Measurements from ENCODE around the gene VPS29.

Gene VPS29

GRCh38 chr12:110538869-110539622, 37.1 kb upstream of the VPS29 start:
- H3K36me3 Mint-ChIP-seq (ENCODE audit: low read depth) = peaks cover 28% of the 10 kb centered on the region
- TF ChIP-seq CTCF (IDR thresholded peaks at IDR 0.05) = no peak
- H3K27me3 Mint-ChIP-seq (ENCODE audit: low read depth, poor library complexity) = no peaks in the 10 kb centered on the region
- H3K4me1 Mint-ChIP-seq = peaks cover 13% of the 10 kb centered on the region
- DNase-seq = no peak
- H3K9me3 Mint-ChIP-seq = no peaks in the 10 kb centered on the region
- H3K27ac Mint-ChIP-seq = no peak overlapping the region
- H3K4me3 Mint-ChIP-seq = no peak overlapping the region

- Mint-ChIP-seq H3K27me3 (ENCODE audit: low read depth, poor library complexity) (no peaks in the 10 kb centered on the region), H3K9me3 (no peaks in the 10 kb centered on the region), H3K27ac (peak overlapping the region; percentile 61), H3K36me3 (ENCODE audit: low read depth) (peaks cover 19% of the 10 kb centered on the region), H3K4me1 (peaks cover 4% of the 10 kb centered on the region), H3K4me3 (no peak overlapping the region)
- no peak for DNase-seq
- TF ChIP-seq CTCF (IDR thresholded peaks at IDR 0.05) = no peak
Observed at GRCh38 chr12:110537605-110538409, 35.9 kb upstream of the VPS29 start.

GRCh38 chr12:110536834-110537604, 35.1 kb upstream of the VPS29 start:
- TF ChIP-seq CTCF (IDR thresholded peaks at IDR 0.05) = no peak
- Mint-ChIP-seq H3K4me3 (no peak overlapping the region), H3K27ac (peak overlapping the region; percentile 30), H3K9me3 (no peaks in the 10 kb centered on the region), H3K27me3 (ENCODE audit: low read depth, poor library complexity) (no peaks in the 10 kb centered on the region), H3K4me1 (peaks cover 4% of the 10 kb centered on the region), H3K36me3 (ENCODE audit: low read depth) (peaks cover 15% of the 10 kb centered on the region)
- no peak for DNase-seq

- Mint-ChIP-seq H3K27me3 (ENCODE audit: low read depth, poor library complexity) (no peaks in the 10 kb centered on the region), H3K36me3 (ENCODE audit: low read depth) (peaks cover 12% of the 10 kb centered on the region), H3K9me3 (no peaks in the 10 kb centered on the region), H3K4me1 (peaks cover 4% of the 10 kb centered on the region), H3K27ac (no peak overlapping the region), H3K4me3 (no peak overlapping the region)
- no peak for TF ChIP-seq CTCF (IDR thresholded peaks at IDR 0.05)
- no peak for DNase-seq
Observed at GRCh38 chr12:110534811-110535210, 32.9 kb upstream of the VPS29 start.

GRCh38 chr12:110533607-110534006, 31.7 kb upstream of the VPS29 start:
- TF ChIP-seq CTCF (IDR thresholded peaks at IDR 0.05) = no peak
- DNase-seq = no peak
- Mint-ChIP-seq H3K4me3 (no peak overlapping the region), H3K27me3 (ENCODE audit: low read depth, poor library complexity) (no peaks in the 10 kb centered on the region), H3K4me1 (peaks cover 4% of the 10 kb centered on the region), H3K27ac (no peak overlapping the region), H3K9me3 (no peaks in the 10 kb centered on the region), H3K36me3 (ENCODE audit: low read depth) (peaks cover 17% of the 10 kb centered on the region)

Data from nephron progenitor cell (in vitro differentiated cells).